ENCODE data around the gene PCDH7.
A peak's percentile ranks its signal among the peaks of the same experiment; 100 is the strongest.

PCDH7 gene

GRCh38 chr4:30770049-30770549, 49.9 kb downstream of the PCDH7 start (continued):
- TF ChIP-seq GFI1B (tag by site-specific recombination; IDR thresholded peaks at IDR 0.05) = no peak
- TF ChIP-seq ZNF707 (tag by site-specific recombination; IDR thresholded peaks at IDR 0.05) = no peak
- TF ChIP-seq GLI4 (tag by site-specific recombination; IDR thresholded peaks at IDR 0.05) = no peak
- TF ChIP-seq BCL11B (tag by site-specific recombination; IDR thresholded peaks at IDR 0.05; ENCODE audit: low read depth) = no peak
- TF ChIP-seq PRDM4 (tag by site-specific recombination; IDR thresholded peaks at IDR 0.05) = peak; percentile 49
- no peak for TF ChIP-seq PRDM2 (tag by site-specific recombination; IDR thresholded peaks at IDR 0.05; ENCODE audit: borderline replicate concordance)
- TF ChIP-seq ZNF146 (tag by site-specific recombination; IDR thresholded peaks at IDR 0.05) = no peak
- no peak for TF ChIP-seq KLF8 (tag by site-specific recombination; IDR thresholded peaks at IDR 0.05)
- TF ChIP-seq TRIM28 (IDR thresholded peaks at IDR 0.05; ENCODE audit: borderline replicate concordance, low read length) = no peak
- TF ChIP-seq HOXC10 (CRISPR knock-in tag; IDR thresholded peaks at IDR 0.05) = no peak
- no peak for TF ChIP-seq ZBTB8A (tag by site-specific recombination; IDR thresholded peaks at IDR 0.05)
- TF ChIP-seq ELK4 (IDR thresholded peaks at IDR 0.05; ENCODE audit: borderline replicate concordance, low read depth, low read length) = no peak
- TF ChIP-seq ZNF768 (tag by site-specific recombination; IDR thresholded peaks at IDR 0.05) = no peak
- peak; percentile 66 for TF ChIP-seq ZNF843 (tag by site-specific recombination; IDR thresholded peaks at IDR 0.05)
- TF ChIP-seq ZNF175 (tag by site-specific recombination; IDR thresholded peaks at IDR 0.05) = no peak
- no peak for TF ChIP-seq MZF1 (tag by site-specific recombination; IDR thresholded peaks at IDR 0.05; ENCODE audit: borderline replicate concordance)
- TF ChIP-seq ZNF529 (tag by site-specific recombination; IDR thresholded peaks at IDR 0.05; ENCODE audit: insufficient replicate concordance) = no peak
- no peak for TF ChIP-seq ZNF302 (tag by site-specific recombination; IDR thresholded peaks at IDR 0.05; ENCODE audit: low read depth)
- no peak for TF ChIP-seq KLF1 (tag by site-specific recombination; IDR thresholded peaks at IDR 0.05)
- TF ChIP-seq SETDB1 (IDR thresholded peaks at IDR 0.05; ENCODE audit: insufficient read length, low read length) = no peak
- no peak for TF ChIP-seq ZNF48 (tag by site-specific recombination; IDR thresholded peaks at IDR 0.05)
- TF ChIP-seq ATF2 (tag by site-specific recombination; IDR thresholded peaks at IDR 0.05; ENCODE audit: low read depth) = no peak
- TF ChIP-seq OSR2 (tag by site-specific recombination; IDR thresholded peaks at IDR 0.05) = peak; percentile 79
- TF ChIP-seq GLIS1 (tag by site-specific recombination; IDR thresholded peaks at IDR 0.05) = no peak
- 0 out of 2 replicates have a peak, but pooled peaks have one; percentile 25 for TF ChIP-seq KLF10 (tag by site-specific recombination; IDR thresholded peaks at IDR 0.05)
- TF ChIP-seq ZNF138 (tag by site-specific recombination; IDR thresholded peaks at IDR 0.05; ENCODE audit: borderline replicate concordance) = no peak
- no peak for TF ChIP-seq ZNF692 (tag by site-specific recombination; IDR thresholded peaks at IDR 0.05)
- no peak for TF ChIP-seq ZNF776 (tag by site-specific recombination; IDR thresholded peaks at IDR 0.05; ENCODE audit: borderline replicate concordance)

All from HEK293 (cell line).